ENCODE data around the gene SLC34A1. TPM values are rescaled to one million over a fixed set of nuclear protein-coding genes. Genes with fewer than 3 reads are reported as not detected.
A peak's percentile ranks its signal among the peaks of the same experiment; 100 is the strongest.
"Not testable (repeated sequence)": the region's sequence is repeated elsewhere in the genome, so short reads cannot be mapped to it uniquely, and the experiment has no call there.

SLC34A1 gene
- total and polyA plus RNA-seq, 9 donors = not detected

DNA sequence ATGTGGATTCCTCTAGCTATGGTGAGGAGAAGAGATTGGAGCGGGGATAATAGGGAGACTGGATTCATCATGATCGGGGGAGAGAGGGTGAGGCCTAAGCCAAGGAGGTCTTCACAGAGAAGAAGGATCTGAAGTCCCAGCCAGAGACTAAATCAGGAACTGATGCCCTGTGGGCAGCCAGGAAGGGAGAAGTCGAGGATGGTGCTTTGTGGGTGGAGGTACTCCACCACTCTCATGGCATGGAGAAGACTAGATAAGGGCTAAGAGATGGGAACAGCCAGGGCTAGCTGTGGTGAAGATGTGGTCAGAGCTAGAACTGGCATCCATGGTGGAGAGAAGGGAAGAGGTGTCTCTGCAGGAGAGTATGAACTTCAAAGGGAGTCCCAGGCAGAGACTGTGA lies 29.5 kb upstream of the SLC34A1 start:
- Histone ChIP-seq H3K9me3 (replicated peaks; ENCODE audit: control insufficient read depth, low read depth, low read length) (no peaks in the 10 kb centered on the region), H3K27ac (ENCODE audit: low read length) (no peak overlapping the region), H3K4me1 (ENCODE audit: control insufficient read depth, insufficient read depth, low read length) (peaks cover 33% of the 10 kb centered on the region), H3K36me3 (ENCODE audit: control insufficient read depth, insufficient read depth, low read length) (peaks cover 5% of the 10 kb centered on the region), H3K27me3 (ENCODE audit: control insufficient read depth, insufficient read depth, low read length) (peaks cover 6% of the 10 kb centered on the region), H3K4me3 (ENCODE audit: low read length) (no peak overlapping the region)
- WGBS (ENCODE audit: insufficient coverage) = 59% methylated on average over 3 of the region's 3 CpGs
- DNase-seq = no peak

DNA sequence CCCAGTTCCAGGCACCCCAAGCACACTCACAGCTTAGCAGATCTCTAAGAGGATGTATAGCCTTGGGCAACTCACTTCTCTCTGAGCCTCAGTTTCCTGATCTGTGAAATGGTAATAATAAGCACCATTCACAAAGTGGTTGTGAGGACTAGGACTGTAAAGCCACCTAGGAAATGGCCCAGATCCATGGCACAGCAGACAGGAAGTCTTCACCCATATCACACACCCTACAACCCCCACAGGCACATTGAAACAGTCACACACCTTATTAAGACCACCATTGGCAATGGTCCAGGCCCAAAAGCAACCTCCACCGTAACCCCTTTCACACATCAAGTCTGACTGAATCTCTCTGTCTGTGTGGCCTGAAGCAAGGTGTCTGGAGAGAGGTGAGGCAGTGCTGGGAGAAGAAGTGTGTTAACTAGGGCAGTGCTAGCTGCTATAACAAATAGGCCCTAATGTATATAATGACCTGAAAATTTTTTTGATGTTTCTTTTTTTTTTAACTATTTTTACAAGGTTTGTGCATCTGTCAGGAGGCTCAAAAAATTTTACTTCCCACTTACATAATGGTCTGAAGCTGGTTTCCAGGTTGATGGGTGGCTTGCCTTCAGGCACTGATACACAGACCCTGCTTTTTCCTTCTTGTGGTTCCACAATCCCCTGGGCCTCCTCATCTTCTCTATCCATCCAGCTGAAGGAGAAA lies 28.9 kb upstream of the SLC34A1 start:
- H3K4me1 ChIP-seq (ENCODE audit: control insufficient read depth, insufficient read depth, low read length) = peaks cover 27% of the 10 kb centered on the region
- WGBS (ENCODE audit: insufficient coverage) = no CpG with 5 or more reads among the region's 1 CpG
- no peak overlapping the region for H3K27ac ChIP-seq (ENCODE audit: low read length)
- H3K9me3 ChIP-seq (replicated peaks; ENCODE audit: control insufficient read depth, low read depth, low read length) = no peaks in the 10 kb centered on the region
- H3K4me3 ChIP-seq (ENCODE audit: low read length) = no peak overlapping the region
- H3K36me3 ChIP-seq (ENCODE audit: control insufficient read depth, insufficient read depth, low read length) = peaks cover 1% of the 10 kb centered on the region
- peaks cover 6% of the 10 kb centered on the region for H3K27me3 ChIP-seq (ENCODE audit: control insufficient read depth, insufficient read depth, low read length)
- DNase-seq = no peak

DNA sequence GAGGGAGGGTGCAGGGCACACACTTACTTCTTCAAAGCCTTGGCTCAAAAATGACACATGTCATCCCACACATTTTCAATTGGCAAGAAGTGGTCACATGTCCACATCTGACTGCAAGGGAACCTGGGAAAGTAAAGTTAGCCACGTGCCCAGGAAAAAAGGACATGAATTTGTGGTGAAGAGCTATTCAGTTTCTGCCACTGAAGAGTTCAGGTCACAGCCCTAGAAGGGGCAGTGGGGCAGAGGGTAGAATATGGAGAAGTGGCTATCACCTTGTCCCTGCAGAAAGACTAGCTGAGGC lies 28.4 kb upstream of the SLC34A1 start:
- Histone ChIP-seq H3K36me3 (ENCODE audit: control insufficient read depth, insufficient read depth, low read length) (no peaks in the 10 kb centered on the region), H3K9me3 (replicated peaks; ENCODE audit: control insufficient read depth, low read depth, low read length) (no peaks in the 10 kb centered on the region), H3K27me3 (ENCODE audit: control insufficient read depth, insufficient read depth, low read length) (peaks cover 6% of the 10 kb centered on the region), H3K4me1 (ENCODE audit: control insufficient read depth, insufficient read depth, low read length) (peaks cover 22% of the 10 kb centered on the region), H3K27ac (ENCODE audit: low read length) (no peak overlapping the region), H3K4me3 (ENCODE audit: low read length) (no peak overlapping the region)
- no peak for DNase-seq
- 38% methylated on average over 1 of the region's 1 CpG for WGBS (ENCODE audit: insufficient coverage)

DNA sequence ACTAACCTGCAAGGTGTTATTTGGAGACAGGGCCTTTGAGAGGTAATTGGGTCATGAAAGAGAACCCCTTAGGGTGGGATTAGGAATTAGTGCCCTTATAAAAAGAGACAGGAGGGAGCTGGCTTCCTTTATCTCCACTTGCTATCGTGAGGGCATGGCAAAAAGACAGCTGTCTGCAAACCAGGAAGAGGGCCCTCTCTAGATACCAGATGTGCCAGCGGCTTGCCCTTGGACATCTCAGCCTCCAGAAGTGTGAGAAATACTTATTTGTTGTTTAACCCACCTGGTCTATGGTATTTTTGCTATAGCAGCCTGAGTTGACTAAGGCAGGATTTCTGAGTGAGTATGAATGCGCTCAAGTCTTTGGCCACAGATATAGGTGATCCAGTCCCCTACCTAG lies 27.5 kb upstream of the SLC34A1 start:
- Histone ChIP-seq H3K4me1 (ENCODE audit: control insufficient read depth, insufficient read depth, low read length) (peaks cover 19% of the 10 kb centered on the region), H3K36me3 (ENCODE audit: control insufficient read depth, insufficient read depth, low read length) (no peaks in the 10 kb centered on the region), H3K27ac (ENCODE audit: low read length) (no peak overlapping the region), H3K4me3 (ENCODE audit: low read length) (no peak overlapping the region), H3K9me3 (replicated peaks; ENCODE audit: control insufficient read depth, low read depth, low read length) (no peaks in the 10 kb centered on the region), H3K27me3 (ENCODE audit: control insufficient read depth, insufficient read depth, low read length) (peaks cover 6% of the 10 kb centered on the region)
- WGBS (ENCODE audit: insufficient coverage) = no CpG with 5 or more reads among the region's 3 CpGs
- DNase-seq = no peak

DNA sequence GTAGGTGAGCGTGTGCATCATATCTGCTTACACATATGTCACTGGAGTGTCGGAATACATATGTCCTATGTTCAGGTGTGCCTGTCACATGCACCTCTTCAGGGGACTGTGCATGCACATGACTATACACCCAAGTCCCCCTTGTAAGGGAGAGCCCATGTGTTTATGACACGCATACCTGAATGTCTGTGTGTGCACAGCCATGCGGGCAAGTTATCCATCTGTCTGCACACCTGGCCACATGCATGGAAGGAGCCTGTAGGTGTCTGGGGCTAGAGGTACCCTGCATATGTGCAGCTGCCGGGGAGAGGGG lies 27.1 kb upstream of the SLC34A1 start:
- Histone ChIP-seq H3K4me1 (ENCODE audit: control insufficient read depth, insufficient read depth, low read length) (peaks cover 17% of the 10 kb centered on the region), H3K27me3 (ENCODE audit: control insufficient read depth, insufficient read depth, low read length) (peaks cover 6% of the 10 kb centered on the region), H3K36me3 (ENCODE audit: control insufficient read depth, insufficient read depth, low read length) (no peaks in the 10 kb centered on the region), H3K4me3 (ENCODE audit: low read length) (no peak overlapping the region), H3K27ac (ENCODE audit: low read length) (no peak overlapping the region), H3K9me3 (replicated peaks; ENCODE audit: control insufficient read depth, low read depth, low read length) (no peaks in the 10 kb centered on the region)
- 74% methylated on average over 4 of the region's 5 CpGs for WGBS (ENCODE audit: insufficient coverage)
- no peak for DNase-seq

DNA sequence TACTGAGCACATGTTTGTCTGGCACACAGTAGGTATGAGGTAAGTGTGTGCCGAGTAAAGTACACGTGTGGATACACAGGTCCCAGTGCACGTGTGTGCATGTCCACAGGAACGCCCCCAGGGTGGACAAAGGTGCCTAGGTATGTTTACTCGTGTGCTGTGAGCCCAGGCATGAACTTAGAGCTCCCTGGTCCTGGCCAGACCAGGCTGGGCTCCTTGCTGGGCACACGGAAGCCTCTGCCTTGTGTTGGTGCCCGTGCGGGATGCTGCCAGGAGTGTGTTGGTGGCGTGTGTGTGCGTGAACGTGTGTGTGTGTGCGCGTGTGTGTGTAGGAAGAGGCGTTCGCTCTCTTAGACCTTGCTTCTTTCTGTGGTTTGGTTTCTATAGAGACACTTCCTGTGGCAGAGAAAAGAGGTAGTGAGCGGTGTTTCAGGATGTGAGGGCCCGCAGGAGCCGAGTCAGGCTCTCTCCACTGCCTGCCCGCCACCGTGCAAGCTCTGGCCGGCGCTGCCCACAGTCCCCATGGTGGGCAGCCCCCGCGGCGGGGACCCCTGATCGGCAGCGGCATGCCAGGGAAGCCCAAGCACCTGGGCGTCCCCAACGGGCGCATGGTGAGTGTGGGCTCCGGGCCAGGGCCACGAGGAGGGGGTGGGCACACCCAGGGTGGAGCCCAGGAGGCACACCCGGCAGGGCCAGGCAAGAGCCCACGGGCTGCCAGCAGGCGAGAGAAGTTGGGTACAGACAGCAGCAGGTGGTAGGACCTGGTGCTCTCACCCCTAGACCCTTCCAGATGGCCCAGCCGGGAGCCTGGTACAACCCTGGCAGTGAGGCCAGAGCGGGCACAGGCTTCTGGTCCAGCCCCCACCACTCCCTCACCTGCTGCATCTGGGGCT lies 26.5 kb upstream of the SLC34A1 start, which contains the start of gene RGS14:
Gene RGS14 (plus strand): TSS at position 466 of the 893 bp plus-strand sequence. CDS start 101 bp downstream, at position 567.
- Histone ChIP-seq H3K27me3 (ENCODE audit: control insufficient read depth, insufficient read depth, low read length) (peaks cover 6% of the 10 kb centered on the region), H3K9me3 (replicated peaks; ENCODE audit: control insufficient read depth, low read depth, low read length) (no peaks in the 10 kb centered on the region), H3K4me3 (ENCODE audit: low read length) (peak within 1 kb of the TSS; percentile 37), H3K36me3 (ENCODE audit: control insufficient read depth, insufficient read depth, low read length) (no peaks in the 10 kb centered on the region), H3K27ac (ENCODE audit: low read length) (peak within 1 kb of the TSS; percentile 13), H3K4me1 (ENCODE audit: control insufficient read depth, insufficient read depth, low read length) (peaks cover 17% of the 10 kb centered on the region)
- WGBS (ENCODE audit: insufficient coverage) = 44% methylated on average over 31 of the region's 37 CpGs
- peak; percentile 70 for DNase-seq

- Histone ChIP-seq H3K36me3 (ENCODE audit: control insufficient read depth, insufficient read depth, low read length) (no peaks in the 10 kb centered on the region), H3K27ac (ENCODE audit: low read length) (peak overlapping the region; percentile 13), H3K4me1 (ENCODE audit: control insufficient read depth, insufficient read depth, low read length) (peaks cover 22% of the 10 kb centered on the region), H3K4me3 (ENCODE audit: low read length) (peak overlapping the region; percentile 37), H3K27me3 (ENCODE audit: control insufficient read depth, insufficient read depth, low read length) (peaks cover 10% of the 10 kb centered on the region), H3K9me3 (replicated peaks; ENCODE audit: control insufficient read depth, low read depth, low read length) (no peaks in the 10 kb centered on the region)
- no peak for DNase-seq
- 69% methylated on average over 4 of the region's 5 CpGs for WGBS (ENCODE audit: insufficient coverage)
Measured at GRCh38 chr5:177358370-177358819, 25.8 kb upstream of the SLC34A1 start.

DNA sequence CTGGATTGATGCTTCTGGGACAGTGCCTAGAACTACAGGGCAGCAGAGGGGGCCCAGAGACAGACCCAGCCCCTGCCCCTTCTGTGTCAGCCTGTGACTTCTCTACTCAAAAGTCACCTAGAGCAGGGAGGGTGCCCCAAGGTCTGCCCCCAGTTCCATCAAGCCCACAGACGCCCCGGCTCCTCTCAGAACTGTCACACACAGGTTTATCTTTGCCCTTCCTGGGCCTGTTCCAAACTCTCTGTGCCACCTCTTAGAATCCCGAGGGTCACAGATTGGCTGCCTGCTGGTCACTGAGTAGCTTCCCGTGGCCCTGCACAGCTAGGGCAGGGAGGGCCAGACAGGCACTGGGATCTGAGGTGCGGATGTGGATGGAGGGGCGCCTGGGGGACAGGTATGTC lies 24.8 kb upstream of the SLC34A1 start:
- H3K9me3 ChIP-seq (replicated peaks; ENCODE audit: control insufficient read depth, low read depth, low read length) = no peaks in the 10 kb centered on the region
- H3K36me3 ChIP-seq (ENCODE audit: control insufficient read depth, insufficient read depth, low read length) = no peaks in the 10 kb centered on the region
- H3K27ac ChIP-seq (ENCODE audit: low read length) = no peak overlapping the region
- no peak for DNase-seq
- WGBS (ENCODE audit: insufficient coverage) = 79% methylated on average over 3 of the region's 6 CpGs
- peaks cover 13% of the 10 kb centered on the region for H3K27me3 ChIP-seq (ENCODE audit: control insufficient read depth, insufficient read depth, low read length)
- no peak overlapping the region for H3K4me3 ChIP-seq (ENCODE audit: low read length)
- peaks cover 25% of the 10 kb centered on the region for H3K4me1 ChIP-seq (ENCODE audit: control insufficient read depth, insufficient read depth, low read length)

DNA sequence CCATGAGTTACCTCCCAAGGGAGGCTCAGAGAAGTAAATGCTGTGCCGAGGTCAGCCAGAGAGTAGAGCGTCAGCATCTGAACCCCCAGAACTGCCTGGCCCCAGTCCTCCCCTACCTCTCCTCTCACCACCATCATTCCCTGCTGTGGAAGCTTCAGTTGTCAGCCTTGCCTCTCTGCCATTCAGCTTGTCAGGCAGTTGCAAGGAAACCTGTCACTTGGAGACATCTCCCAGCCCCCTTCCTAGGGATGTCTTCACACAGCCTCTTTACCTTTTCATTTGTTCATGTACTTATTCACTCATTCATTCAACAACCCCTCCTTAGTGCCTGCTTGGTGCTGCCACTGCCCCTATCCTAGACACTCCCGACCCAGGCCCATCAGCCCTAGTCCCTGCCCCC lies 24.4 kb upstream of the SLC34A1 start:
- no peak for DNase-seq
- Histone ChIP-seq H3K36me3 (ENCODE audit: control insufficient read depth, insufficient read depth, low read length) (no peaks in the 10 kb centered on the region), H3K4me1 (ENCODE audit: control insufficient read depth, insufficient read depth, low read length) (peaks cover 25% of the 10 kb centered on the region), H3K4me3 (ENCODE audit: low read length) (no peak overlapping the region), H3K27me3 (ENCODE audit: control insufficient read depth, insufficient read depth, low read length) (peaks cover 13% of the 10 kb centered on the region), H3K9me3 (replicated peaks; ENCODE audit: control insufficient read depth, low read depth, low read length) (no peaks in the 10 kb centered on the region), H3K27ac (ENCODE audit: low read length) (no peak overlapping the region)
- WGBS (ENCODE audit: insufficient coverage) = 75% methylated on average over 3 of the region's 3 CpGs

DNA sequence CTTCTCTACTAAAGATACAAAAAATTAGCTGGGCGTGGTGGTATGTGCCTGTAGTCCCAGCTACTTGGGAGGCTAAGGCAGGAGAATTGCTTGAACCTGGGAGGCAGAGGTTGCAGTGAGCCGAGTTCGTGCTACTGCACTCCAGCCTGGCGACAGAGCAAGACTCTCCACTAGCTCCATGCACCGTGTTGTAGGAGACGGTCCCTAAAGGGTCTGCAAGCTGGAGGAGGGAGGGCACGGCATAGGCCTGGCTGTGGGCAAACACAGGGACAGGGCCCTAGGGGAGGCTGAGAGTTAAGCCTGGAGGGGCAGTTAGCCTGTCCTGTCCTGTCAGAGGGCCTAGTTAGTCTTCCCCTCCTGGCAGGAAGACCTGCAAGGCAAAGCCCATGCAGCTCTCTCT lies 23.5 kb upstream of the SLC34A1 start:
- not testable (repeated sequence) for H3K36me3 ChIP-seq (ENCODE audit: control insufficient read depth, insufficient read depth, low read length); H3K27ac ChIP-seq (ENCODE audit: low read length); H3K4me3 ChIP-seq (ENCODE audit: low read length); DNase-seq; H3K9me3 ChIP-seq (replicated peaks; ENCODE audit: control insufficient read depth, low read depth, low read length)
- Histone ChIP-seq H3K27me3 (ENCODE audit: control insufficient read depth, insufficient read depth, low read length) (peaks cover 13% of the 10 kb centered on the region), H3K4me1 (ENCODE audit: control insufficient read depth, insufficient read depth, low read length) (peaks cover 28% of the 10 kb centered on the region)
- WGBS (ENCODE audit: insufficient coverage) = 86% methylated on average over 6 of the region's 7 CpGs
